ENCODE measurements around the gene PAX5.

GRCh38 chr9:37004424-37004935 lies 29.6 kb downstream of the PAX5 start:
- TF ChIP-seq SP1 (IDR thresholded peaks at IDR 0.05) (no peak), SP1 (CRISPR knock-in tag; IDR thresholded peaks at IDR 0.05) (no peak), TGIF2 (CRISPR knock-in tag; IDR thresholded peaks at IDR 0.05) (no peak), SMYD3 (CRISPR knock-in tag; IDR thresholded peaks at IDR 0.05) (no peak), MYPOP (CRISPR knock-in tag; IDR thresholded peaks at IDR 0.05) (no peak), ZFP36 (IDR thresholded peaks at IDR 0.05; ENCODE audit: borderline replicate concordance, low read depth, low read length, partially characterized antibody) (no peak), ZNF839 (CRISPR knock-in tag; IDR thresholded peaks at IDR 0.05; ENCODE audit: borderline replicate concordance) (no peak), MAX (IDR thresholded peaks at IDR 0.05) (no peak), ZBTB26 (CRISPR knock-in tag; IDR thresholded peaks at IDR 0.05; ENCODE audit: borderline replicate concordance) (no peak)
- TF ChIP-seq, protein P1, sequence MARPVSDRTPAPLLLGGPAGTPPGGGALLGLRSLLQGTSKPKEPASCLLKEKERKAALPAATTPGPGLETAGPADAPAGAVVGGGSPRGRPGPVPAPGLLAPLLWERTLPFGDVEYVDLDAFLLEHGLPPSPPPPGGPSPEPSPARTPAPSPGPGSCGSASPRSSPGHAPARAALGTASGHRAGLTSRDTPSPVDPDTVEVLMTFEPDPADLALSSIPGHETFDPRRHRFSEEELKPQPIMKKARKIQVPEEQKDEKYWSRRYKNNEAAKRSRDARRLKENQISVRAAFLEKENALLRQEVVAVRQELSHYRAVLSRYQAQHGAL (CRISPR knock-in tag; IDR thresholded peaks at IDR 0.05; ENCODE audit: not compliant biosample characterization), result no peak
- TF ChIP-seq, protein P2, sequence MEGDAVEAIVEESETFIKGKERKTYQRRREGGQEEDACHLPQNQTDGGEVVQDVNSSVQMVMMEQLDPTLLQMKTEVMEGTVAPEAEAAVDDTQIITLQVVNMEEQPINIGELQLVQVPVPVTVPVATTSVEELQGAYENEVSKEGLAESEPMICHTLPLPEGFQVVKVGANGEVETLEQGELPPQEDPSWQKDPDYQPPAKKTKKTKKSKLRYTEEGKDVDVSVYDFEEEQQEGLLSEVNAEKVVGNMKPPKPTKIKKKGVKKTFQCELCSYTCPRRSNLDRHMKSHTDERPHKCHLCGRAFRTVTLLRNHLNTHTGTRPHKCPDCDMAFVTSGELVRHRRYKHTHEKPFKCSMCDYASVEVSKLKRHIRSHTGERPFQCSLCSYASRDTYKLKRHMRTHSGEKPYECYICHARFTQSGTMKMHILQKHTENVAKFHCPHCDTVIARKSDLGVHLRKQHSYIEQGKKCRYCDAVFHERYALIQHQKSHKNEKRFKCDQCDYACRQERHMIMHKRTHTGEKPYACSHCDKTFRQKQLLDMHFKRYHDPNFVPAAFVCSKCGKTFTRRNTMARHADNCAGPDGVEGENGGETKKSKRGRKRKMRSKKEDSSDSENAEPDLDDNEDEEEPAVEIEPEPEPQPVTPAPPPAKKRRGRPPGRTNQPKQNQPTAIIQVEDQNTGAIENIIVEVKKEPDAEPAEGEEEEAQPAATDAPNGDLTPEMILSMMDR (CRISPR knock-in tag; IDR thresholded peaks at IDR 0.05), result no peak
- TF ChIP-seq, protein P3, sequence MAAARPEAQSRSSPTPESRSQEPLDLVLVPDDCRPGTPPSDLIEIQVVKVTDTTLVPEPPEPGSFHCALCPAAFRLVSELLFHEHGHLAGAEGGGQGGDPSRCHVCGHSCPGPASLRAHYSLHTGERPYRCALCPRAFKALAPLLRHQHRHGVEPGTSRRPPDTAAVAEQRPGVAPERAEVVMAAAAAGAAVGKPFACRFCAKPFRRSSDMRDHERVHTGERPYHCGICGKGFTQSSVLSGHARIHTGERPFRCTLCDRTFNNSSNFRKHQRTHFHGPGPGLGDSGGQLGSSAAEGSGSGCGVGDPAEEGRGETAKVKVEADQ (CRISPR knock-in tag; IDR thresholded peaks at IDR 0.05; ENCODE audit: borderline replicate concordance), result no peak

All from HepG2 (cell line).